CD14-positive monocyte (primary cell): ENCODE measurements around the gene ZAP70. TPM values are rescaled to one million over a fixed set of nuclear protein-coding genes. Genes with fewer than 3 reads are reported as not detected.

Experiments used
- DNase-seq, 3 donors: peaks; one replicate each; pipeline ENCODE4 v3.0.0-alpha.2; 2011 to 2022
- H2AFZ ChIP-seq: 2 replicates; pipeline ENCODE4 v1.6.0; 2012; ENCODE audit warnings: mild to moderate bottlenecking, low read depth, low read length, inconsistent platforms; ENCODE audit not compliant: insufficient read depth, poor library complexity, severe bottlenecking
- H3K27ac ChIP-seq, 2 donors: 1 replicate in 1 of 2; 2 replicates in 1 of 2; pipeline ENCODE4 v1.5.1; 2012 to 2013; ENCODE audit warnings: low read length in 2 of 2, control low read depth in 1 of 2, inconsistent platforms in 1 of 2, low read depth in 1 of 2, mild to moderate bottlenecking in 1 of 2
- H3K27me3 ChIP-seq, 2 donors: one replicate each; pipeline versions ENCODE4 v1.6.0 to v1.6.1; 2011 to 2013; ENCODE audit warnings: low read length in 2 of 2; ENCODE audit not compliant: control insufficient read depth in 2 of 2, insufficient read depth in 2 of 2
- H3K36me3 ChIP-seq, 2 donors: replicated peaks in 1 of 2; 1 replicate in 1 of 2; 2 replicates in 1 of 2; pipeline versions ENCODE4 v1.5.1 to v1.6.1; 2012 to 2013; ENCODE audit warnings: low read length in 2 of 2, control low read depth in 1 of 2, inconsistent platforms in 1 of 2, mild to moderate bottlenecking in 1 of 2; ENCODE audit not compliant: insufficient read depth in 2 of 2, control insufficient read depth in 1 of 2
- H3K4me1 ChIP-seq, 2 donors: 1 replicate in 1 of 2; 2 replicates in 1 of 2; pipeline versions ENCODE4 v1.5.1 to v1.6.1; 2012 to 2013; ENCODE audit warnings: low read length in 2 of 2, control low read depth in 1 of 2, inconsistent platforms in 1 of 2, mild to moderate bottlenecking in 1 of 2, moderate library complexity in 1 of 2; ENCODE audit not compliant: insufficient read depth in 2 of 2, control insufficient read depth in 1 of 2
- H3K4me2 ChIP-seq: replicated peaks from 2 replicates; pipeline ENCODE3; 2012; ENCODE audit warnings: low read length, moderate library complexity, mild to moderate bottlenecking; ENCODE audit not compliant: poor library complexity, severe bottlenecking; ENCODE audit errors: extremely low read depth
- H3K4me3 ChIP-seq, 3 experiments: fragments of 200-600 bp in 1 of 3; sonication (generic) in 1 of 3; replicated peaks in 1 of 3; 1 replicate in 2 of 3; 2 replicates in 1 of 3; pipeline ENCODE4 v1.5.1; 2011 to 2013; ENCODE audit warnings: low read length in 3 of 3, mild to moderate bottlenecking in 3 of 3, control low read depth in 2 of 3, low read depth in 2 of 3, inconsistent platforms in 1 of 3, moderate library complexity in 1 of 3
- H3K79me2 ChIP-seq: 2 replicates; pipeline ENCODE4 v1.6.0; 2012; ENCODE audit warnings: mild to moderate bottlenecking, control low read depth, inconsistent platforms, low read length, moderate library complexity; ENCODE audit not compliant: insufficient read depth
- H3K9ac ChIP-seq: 2 replicates; pipeline ENCODE4 v1.6.0; 2017; ENCODE audit warnings: low read length, mild to moderate bottlenecking; ENCODE audit not compliant: insufficient read depth, poor library complexity, severe bottlenecking
- H3K9me3 ChIP-seq, 2 donors: replicated peaks in 1 of 2; 1 replicate in 1 of 2; 2 replicates in 1 of 2; pipeline versions ENCODE4 v1.5.1 to v1.6.1; 2012 to 2013; ENCODE audit warnings: low read length in 2 of 2, control low read depth in 1 of 2; ENCODE audit not compliant: control insufficient read depth in 1 of 2, insufficient read depth in 1 of 2
- H4K20me1 ChIP-seq: 2 replicates; pipeline ENCODE4 v1.6.0; 2012; ENCODE audit warnings: mild to moderate bottlenecking, low read length, control low read depth, moderate library complexity; ENCODE audit not compliant: insufficient read depth
- H3K27ac Mint-ChIP-seq, 7 donors: one replicate each; pipeline ENCODE4 v1.8.0; 2020; ENCODE audit warnings: mild to moderate bottlenecking in 7 of 7, mixed read lengths in 7 of 7, moderate library complexity in 6 of 7, inconsistent platforms in 2 of 7
- H3K27me3 Mint-ChIP-seq, 3 donors: one replicate each; pipeline ENCODE4 v1.8.0; 2021 to 2022; ENCODE audit warnings: low read depth in 3 of 3, mild to moderate bottlenecking in 3 of 3, mixed read lengths in 3 of 3, moderate library complexity in 3 of 3, inconsistent platforms in 1 of 3
- H3K36me3 Mint-ChIP-seq, 2 donors: one replicate each; pipeline ENCODE4 v1.8.0; 2020; ENCODE audit warnings: mixed read lengths in 2 of 2, inconsistent platforms in 1 of 2, mild to moderate bottlenecking in 1 of 2
- H3K4me1 Mint-ChIP-seq: one replicate; pipeline ENCODE4 v1.8.0; 2020; ENCODE audit warnings: mild to moderate bottlenecking, mixed read lengths
- H3K4me3 Mint-ChIP-seq, 2 donors: one replicate each; pipeline ENCODE4 v1.8.0; 2020; ENCODE audit warnings: mild to moderate bottlenecking in 2 of 2, mixed read lengths in 2 of 2, moderate library complexity in 1 of 2
- H3K9me3 Mint-ChIP-seq, 7 donors: one replicate each; pipeline ENCODE4 v1.8.0; 2020 to 2022; ENCODE audit warnings: mixed read lengths in 7 of 7, mild to moderate bottlenecking in 6 of 7, moderate library complexity in 6 of 7, inconsistent platforms in 2 of 7
- WGBS: methylation state at CpG from one replicate; pipeline ENCODE4 v1.1.5; 2013; ENCODE audit warnings: missing lambda C conversion rate; ENCODE audit not compliant: insufficient coverage; 5-methylcytosine and 5-hydroxymethylcytosine counted together
- intact Hi-C, 2 donors: fragments of 100-400 bp; cut with micrococcal nuclease; formaldehyde crosslinking; loops; one replicate each; pipeline versions ENCODE4 v1.15.0 to v1.15.1; 2023
- polyA plus RNA-seq, 3 donors: library from polyadenylated mRNA; depleted of rRNA in 1 of 3; unstranded in 2 of 3; stranded (reverse) in 1 of 3; fragments of 300-500 nt in 2 of 3; fragments of >200 nt in 1 of 3; fragmentation: Illumina TruSeq in 2 of 3; gene quantifications; 1 replicate in 2 of 3; 2 replicates in 1 of 3; pipeline ENCODE4 v1.2.3, GENCODE V29; 2012 to 2021
- TF ChIP-seq, protein P1 (sequence below): fragments of 200-600 bp; IDR thresholded peaks from one replicate; pipeline ENCODE4 v1.8.0; 2022; ENCODE audit warnings: antibody characterized with exemption, mild to moderate bottlenecking

Gene ZAP70
- polyA plus RNA-seq, 3 donors = 0.30 to 0.69 (median 0.38) TPM

GRCh38 chr2:97735161-97735561 lies 21.8 kb downstream of the ZAP70 start:
- H3K27ac ChIP-seq = no peak overlapping the region
- WGBS = 97% methylated on average over 27 of the region's 29 CpGs
- no peak overlapping the region for H3K4me3 ChIP-seq
- H3K27me3 Mint-ChIP-seq = peaks cover 1 to 4% (median 3%) of the 10 kb centered on the region in 3 donors
- H3K9me3 ChIP-seq = peaks cover 0 to 6% of the 10 kb centered on the region in 2 donors
- H3K4me1 Mint-ChIP-seq = no peaks in the 10 kb centered on the region
- DNase-seq = no peak
- no peaks in the 10 kb centered on the region for H3K36me3 Mint-ChIP-seq
- H3K27me3 ChIP-seq = no peaks in the 10 kb centered on the region
- H4K20me1 ChIP-seq = no peaks in the 10 kb centered on the region
- no peaks in the 10 kb centered on the region for H3K36me3 ChIP-seq
- no peaks in the 10 kb centered on the region for H3K79me2 ChIP-seq
- no peak overlapping the region for H3K4me2 ChIP-seq
- no peaks in the 10 kb centered on the region for H3K4me1 ChIP-seq
- no peak overlapping the region for H3K4me3 Mint-ChIP-seq
- H3K27ac Mint-ChIP-seq = no peak overlapping the region
- intact Hi-C loops = no loop called here
- TF ChIP-seq, protein P1, sequence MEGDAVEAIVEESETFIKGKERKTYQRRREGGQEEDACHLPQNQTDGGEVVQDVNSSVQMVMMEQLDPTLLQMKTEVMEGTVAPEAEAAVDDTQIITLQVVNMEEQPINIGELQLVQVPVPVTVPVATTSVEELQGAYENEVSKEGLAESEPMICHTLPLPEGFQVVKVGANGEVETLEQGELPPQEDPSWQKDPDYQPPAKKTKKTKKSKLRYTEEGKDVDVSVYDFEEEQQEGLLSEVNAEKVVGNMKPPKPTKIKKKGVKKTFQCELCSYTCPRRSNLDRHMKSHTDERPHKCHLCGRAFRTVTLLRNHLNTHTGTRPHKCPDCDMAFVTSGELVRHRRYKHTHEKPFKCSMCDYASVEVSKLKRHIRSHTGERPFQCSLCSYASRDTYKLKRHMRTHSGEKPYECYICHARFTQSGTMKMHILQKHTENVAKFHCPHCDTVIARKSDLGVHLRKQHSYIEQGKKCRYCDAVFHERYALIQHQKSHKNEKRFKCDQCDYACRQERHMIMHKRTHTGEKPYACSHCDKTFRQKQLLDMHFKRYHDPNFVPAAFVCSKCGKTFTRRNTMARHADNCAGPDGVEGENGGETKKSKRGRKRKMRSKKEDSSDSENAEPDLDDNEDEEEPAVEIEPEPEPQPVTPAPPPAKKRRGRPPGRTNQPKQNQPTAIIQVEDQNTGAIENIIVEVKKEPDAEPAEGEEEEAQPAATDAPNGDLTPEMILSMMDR = no peak
- H3K9me3 Mint-ChIP-seq = peaks cover 0 to 14% (median 8%) of the 10 kb centered on the region in 7 donors
- H2AFZ ChIP-seq = no peak overlapping the region
- no peak overlapping the region for H3K9ac ChIP-seq

DNA sequence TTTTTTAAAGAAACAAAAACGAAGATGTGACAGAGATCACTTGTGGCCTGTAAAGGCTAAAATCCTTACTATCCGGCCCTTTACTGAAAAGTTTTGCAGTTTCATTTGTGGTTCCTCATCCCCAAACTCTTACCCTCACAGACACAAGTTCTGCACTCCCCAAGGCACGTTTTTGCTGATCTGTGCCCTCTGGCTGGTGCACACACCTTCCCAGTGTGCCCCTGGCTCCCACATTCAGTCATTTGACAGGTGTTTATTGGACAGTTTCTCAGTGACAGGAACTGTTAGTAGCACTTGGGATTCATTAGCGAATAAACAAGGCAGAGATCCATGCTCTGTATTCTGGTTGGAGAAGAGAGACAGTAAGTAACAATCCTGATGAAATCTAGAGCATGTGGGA lies 22.8 kb downstream of the ZAP70 start:
- H3K27ac ChIP-seq = no peak overlapping the region
- no peaks in the 10 kb centered on the region for H3K9me3 ChIP-seq
- intact Hi-C loops = no loop called here
- no peak overlapping the region for H2AFZ ChIP-seq
- TF ChIP-seq, protein P1 = no peak
- no peak for DNase-seq
- peaks cover 1 to 6% (median 6%) of the 10 kb centered on the region in 3 donors for H3K27me3 Mint-ChIP-seq
- no peaks in the 10 kb centered on the region for H3K27me3 ChIP-seq
- WGBS = 58% methylated on average over 3 of the region's 4 CpGs
- no peak overlapping the region for H3K27ac Mint-ChIP-seq
- no peaks in the 10 kb centered on the region for H4K20me1 ChIP-seq
- no peak overlapping the region for H3K4me2 ChIP-seq
- no peaks in the 10 kb centered on the region for H3K36me3 ChIP-seq
- H3K4me3 ChIP-seq = no peak overlapping the region
- H3K36me3 Mint-ChIP-seq = no peaks in the 10 kb centered on the region
- H3K4me3 Mint-ChIP-seq = no peak overlapping the region
- no peaks in the 10 kb centered on the region for H3K4me1 ChIP-seq
- peaks cover 4% of the 10 kb centered on the region for H3K4me1 Mint-ChIP-seq
- no peaks in the 10 kb centered on the region for H3K79me2 ChIP-seq
- H3K9ac ChIP-seq = no peak overlapping the region
- peaks cover 0 to 5% (median 0%) of the 10 kb centered on the region in 7 donors for H3K9me3 Mint-ChIP-seq
